ENCODE results near the gene MAPT.

The MAPT gene

GRCh38 chr17:46029627-46030026, 135.3 kb downstream of the MAPT start:
- Histone ChIP-seq H3K4me1 (ENCODE audit: control insufficient read depth, insufficient read depth, low read depth, low read length) (peaks cover 4% of the 10 kb centered on the region), H3K14ac (ENCODE audit: low read length in 2 of 2) (no peak overlapping the region), H3K23ac (ENCODE audit: low read length in 2 of 2) (no peak overlapping the region), H2AK5ac (ENCODE audit: low read length, severe bottlenecking) (no peak overlapping the region), H4K8ac (ENCODE audit: low read length) (no peak overlapping the region), H3K9me3 (ENCODE audit: control insufficient read depth, low read length) (no peaks in the 10 kb centered on the region), H3K4me2 (ENCODE audit: low read length, poor library complexity, severe bottlenecking) (no peak overlapping the region), H3K9ac (ENCODE audit: low read length) (no peak overlapping the region), H2BK5ac (ENCODE audit: low read depth, low read length, poor library complexity, severe bottlenecking) (no peak overlapping the region), H2BK12ac (ENCODE audit: low read length in 2 of 2) (no peak overlapping the region), H2BK120ac (ENCODE audit: low read depth, low read length) (no peak overlapping the region), H3K4me3 (ENCODE audit: insufficient read depth in 1 of 2, low read depth in 1 of 2, low read length in 2 of 2) (no peak overlapping the region), H3K27ac (ENCODE audit: low read length, poor library complexity, severe bottlenecking) (no peak overlapping the region), H3K79me1 (replicated peaks; ENCODE audit: low read length, poor library complexity, severe bottlenecking) (peaks cover 44% of the 10 kb centered on the region), H4K91ac (ENCODE audit: low read length) (no peak overlapping the region), H3K4ac (ENCODE audit: low read depth in 1 of 2, low read length in 2 of 2) (no peak overlapping the region), H3K18ac (ENCODE audit: low read depth in 1 of 2, low read length in 2 of 2) (no peak overlapping the region), H2BK15ac (ENCODE audit: low read depth, poor library complexity, severe bottlenecking) (no peak overlapping the region), H3K27me3 (ENCODE audit: control insufficient read depth in 1 of 2, insufficient read depth in 1 of 2, low read length in 2 of 2) (no peaks in the 10 kb centered on the region), H3K36me3 (ENCODE audit: control insufficient read depth in 1 of 2, insufficient read depth in 2 of 2, low read depth in 1 of 2, low read length in 2 of 2) (peaks cover 69 to 96% of the 10 kb centered on the region in 2 experiments), H2AFZ (ENCODE audit: low read depth, low read length) (no peak overlapping the region)
- no peak for DNase-seq
- 97% methylated on average over 6 of the region's 6 CpGs for WGBS

GRCh38 chr17:46030752-46031151, 136.4 kb downstream of the MAPT start:
- Histone ChIP-seq H2AK5ac (ENCODE audit: low read length, severe bottlenecking) (no peak overlapping the region), H3K4me2 (ENCODE audit: low read length, poor library complexity, severe bottlenecking) (no peak overlapping the region), H3K79me1 (replicated peaks; ENCODE audit: low read length, poor library complexity, severe bottlenecking) (peaks cover 42% of the 10 kb centered on the region), H2BK12ac (ENCODE audit: low read length in 2 of 2) (no peak overlapping the region), H3K9me3 (ENCODE audit: control insufficient read depth, low read length) (no peaks in the 10 kb centered on the region), H3K18ac (ENCODE audit: low read depth in 1 of 2, low read length in 2 of 2) (no peak overlapping the region), H3K4ac (ENCODE audit: low read depth in 1 of 2, low read length in 2 of 2) (no peak overlapping the region), H3K27me3 (ENCODE audit: control insufficient read depth in 1 of 2, insufficient read depth in 1 of 2, low read length in 2 of 2) (no peaks in the 10 kb centered on the region), H3K14ac (ENCODE audit: low read length in 2 of 2) (no peak overlapping the region), H3K4me1 (ENCODE audit: control insufficient read depth, insufficient read depth, low read depth, low read length) (peaks cover under 1% of the 10 kb centered on the region), H3K36me3 (ENCODE audit: control insufficient read depth in 1 of 2, insufficient read depth in 2 of 2, low read depth in 1 of 2, low read length in 2 of 2) (peaks cover 58 to 98% of the 10 kb centered on the region in 2 experiments), H3K4me3 (ENCODE audit: insufficient read depth in 1 of 2, low read depth in 1 of 2, low read length in 2 of 2) (no peak overlapping the region), H2AFZ (ENCODE audit: low read depth, low read length) (no peak overlapping the region), H2BK5ac (ENCODE audit: low read depth, low read length, poor library complexity, severe bottlenecking) (peak overlapping the region; percentile 45), H2BK120ac (ENCODE audit: low read depth, low read length) (no peak overlapping the region), H3K9ac (ENCODE audit: low read length) (no peak overlapping the region), H4K8ac (ENCODE audit: low read length) (no peak overlapping the region), H3K27ac (ENCODE audit: low read length, poor library complexity, severe bottlenecking) (no peak overlapping the region), H2BK15ac (ENCODE audit: low read depth, poor library complexity, severe bottlenecking) (no peak overlapping the region), H3K23ac (ENCODE audit: low read length in 2 of 2) (no peak overlapping the region), H4K91ac (ENCODE audit: low read length) (no peak overlapping the region)
- no peak for DNase-seq
- WGBS, result 82% methylated on average over 3 of the region's 3 CpGs

GRCh38 chr17:46031440-46031839, 137.1 kb downstream of the MAPT start:
- H2AK5ac ChIP-seq (ENCODE audit: low read length, severe bottlenecking), result no peak overlapping the region
- no peak overlapping the region for H4K8ac ChIP-seq (ENCODE audit: low read length)
- WGBS, result 92% methylated on average over 16 of the region's 16 CpGs
- DNase-seq, result no peak
- no peak overlapping the region for H3K4ac ChIP-seq (ENCODE audit: low read depth in 1 of 2, low read length in 2 of 2)
- H3K4me2 ChIP-seq (ENCODE audit: low read length, poor library complexity, severe bottlenecking), result no peak overlapping the region
- no peak overlapping the region for H3K18ac ChIP-seq (ENCODE audit: low read depth in 1 of 2, low read length in 2 of 2)
- no peaks in the 10 kb centered on the region for H3K4me1 ChIP-seq (ENCODE audit: control insufficient read depth, insufficient read depth, low read depth, low read length)
- H3K9ac ChIP-seq (ENCODE audit: low read length), result no peak overlapping the region
- H3K23ac ChIP-seq (ENCODE audit: low read length in 2 of 2), result no peak overlapping the region
- no peaks in the 10 kb centered on the region for H3K9me3 ChIP-seq (ENCODE audit: control insufficient read depth, low read length)
- no peak overlapping the region for H3K14ac ChIP-seq (ENCODE audit: low read length in 2 of 2)
- H4K91ac ChIP-seq (ENCODE audit: low read length), result no peak overlapping the region
- H2BK5ac ChIP-seq (ENCODE audit: low read depth, low read length, poor library complexity, severe bottlenecking), result no peak overlapping the region
- H3K36me3 ChIP-seq (ENCODE audit: control insufficient read depth in 1 of 2, insufficient read depth in 2 of 2, low read depth in 1 of 2, low read length in 2 of 2), result peaks cover 52 to 98% of the 10 kb centered on the region in 2 experiments
- H3K27ac ChIP-seq (ENCODE audit: low read length, poor library complexity, severe bottlenecking), result no peak overlapping the region
- no peaks in the 10 kb centered on the region for H3K27me3 ChIP-seq (ENCODE audit: control insufficient read depth in 1 of 2, insufficient read depth in 1 of 2, low read length in 2 of 2)
- peaks cover 42% of the 10 kb centered on the region for H3K79me1 ChIP-seq (replicated peaks; ENCODE audit: low read length, poor library complexity, severe bottlenecking)
- no peak overlapping the region for H2BK12ac ChIP-seq (ENCODE audit: low read length in 2 of 2)
- no peak overlapping the region for H2BK15ac ChIP-seq (ENCODE audit: low read depth, poor library complexity, severe bottlenecking)
- no peak overlapping the region for H2AFZ ChIP-seq (ENCODE audit: low read depth, low read length)
- H2BK120ac ChIP-seq (ENCODE audit: low read depth, low read length), result no peak overlapping the region
- no peak overlapping the region for H3K4me3 ChIP-seq (ENCODE audit: insufficient read depth in 1 of 2, low read depth in 1 of 2, low read length in 2 of 2)

- H3K18ac ChIP-seq (ENCODE audit: low read depth in 1 of 2, low read length in 2 of 2), result no peak overlapping the region
- no peak overlapping the region for H2BK120ac ChIP-seq (ENCODE audit: low read depth, low read length)
- no peak overlapping the region for H3K4ac ChIP-seq (ENCODE audit: low read depth in 1 of 2, low read length in 2 of 2)
- H3K79me1 ChIP-seq (replicated peaks; ENCODE audit: low read length, poor library complexity, severe bottlenecking), result peaks cover 46% of the 10 kb centered on the region
- H3K27ac ChIP-seq (ENCODE audit: low read length, poor library complexity, severe bottlenecking), result no peak overlapping the region
- no peak for DNase-seq
- no peak overlapping the region for H3K9ac ChIP-seq (ENCODE audit: low read length)
- H4K91ac ChIP-seq (ENCODE audit: low read length), result no peak overlapping the region
- no peak overlapping the region for H2AFZ ChIP-seq (ENCODE audit: low read depth, low read length)
- peaks cover 52 to 98% of the 10 kb centered on the region in 2 experiments for H3K36me3 ChIP-seq (ENCODE audit: control insufficient read depth in 1 of 2, insufficient read depth in 2 of 2, low read depth in 1 of 2, low read length in 2 of 2)
- WGBS, result 90% methylated on average over 8 of the region's 8 CpGs
- no peaks in the 10 kb centered on the region for H3K4me1 ChIP-seq (ENCODE audit: control insufficient read depth, insufficient read depth, low read depth, low read length)
- no peak overlapping the region for H2BK15ac ChIP-seq (ENCODE audit: low read depth, poor library complexity, severe bottlenecking)
- no peak overlapping the region for H3K4me2 ChIP-seq (ENCODE audit: low read length, poor library complexity, severe bottlenecking)
- peak overlapping the region; percentile 21 for H4K8ac ChIP-seq (ENCODE audit: low read length)
- no peak overlapping the region for H2BK5ac ChIP-seq (ENCODE audit: low read depth, low read length, poor library complexity, severe bottlenecking)
- no peaks in the 10 kb centered on the region for H3K27me3 ChIP-seq (ENCODE audit: control insufficient read depth in 1 of 2, insufficient read depth in 1 of 2, low read length in 2 of 2)
- H3K4me3 ChIP-seq (ENCODE audit: insufficient read depth in 1 of 2, low read depth in 1 of 2, low read length in 2 of 2), result no peak overlapping the region
- no peak overlapping the region for H3K23ac ChIP-seq (ENCODE audit: low read length in 2 of 2)
- no peak overlapping the region for H3K14ac ChIP-seq (ENCODE audit: low read length in 2 of 2)
- no peaks in the 10 kb centered on the region for H3K9me3 ChIP-seq (ENCODE audit: control insufficient read depth, low read length)
- H2AK5ac ChIP-seq (ENCODE audit: low read length, severe bottlenecking), result no peak overlapping the region
- H2BK12ac ChIP-seq (ENCODE audit: low read length in 2 of 2), result no peak overlapping the region
Measured at GRCh38 chr17:46031920-46032319, 137.6 kb downstream of the MAPT start.
